GM10847 (cell line): ENCODE data around the gene TBC1D8.

Experiments
- POLR2A ChIP-seq: IDR thresholded peaks from 2 replicates; pipeline ENCODE4 v1.6.1; 2011; ENCODE audit not compliant: insufficient read length; ENCODE audit errors: extremely low read depth

The TBC1D8 gene

DNA sequence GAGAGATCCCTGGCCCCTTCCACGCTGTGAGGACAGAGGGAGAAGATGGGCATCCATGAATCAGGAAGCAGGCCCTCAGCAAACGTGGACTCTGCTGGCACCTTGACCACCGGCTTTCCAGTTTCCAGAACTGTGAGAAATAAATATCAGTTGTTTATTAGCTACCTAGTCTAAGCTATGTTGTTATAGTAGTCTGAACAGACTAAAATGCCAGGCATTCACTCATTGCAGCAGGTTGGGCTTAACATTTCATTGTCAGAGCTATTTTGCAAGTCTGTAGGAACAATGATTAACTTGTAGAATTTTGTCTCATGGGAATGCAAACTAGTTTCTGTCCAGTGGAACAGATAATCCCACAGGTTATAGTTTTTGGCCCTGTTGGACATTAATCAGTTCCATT is 24.8 kb upstream of the TBC1D8 start:
- no peak for TF ChIP-seq POLR2A

DNA sequence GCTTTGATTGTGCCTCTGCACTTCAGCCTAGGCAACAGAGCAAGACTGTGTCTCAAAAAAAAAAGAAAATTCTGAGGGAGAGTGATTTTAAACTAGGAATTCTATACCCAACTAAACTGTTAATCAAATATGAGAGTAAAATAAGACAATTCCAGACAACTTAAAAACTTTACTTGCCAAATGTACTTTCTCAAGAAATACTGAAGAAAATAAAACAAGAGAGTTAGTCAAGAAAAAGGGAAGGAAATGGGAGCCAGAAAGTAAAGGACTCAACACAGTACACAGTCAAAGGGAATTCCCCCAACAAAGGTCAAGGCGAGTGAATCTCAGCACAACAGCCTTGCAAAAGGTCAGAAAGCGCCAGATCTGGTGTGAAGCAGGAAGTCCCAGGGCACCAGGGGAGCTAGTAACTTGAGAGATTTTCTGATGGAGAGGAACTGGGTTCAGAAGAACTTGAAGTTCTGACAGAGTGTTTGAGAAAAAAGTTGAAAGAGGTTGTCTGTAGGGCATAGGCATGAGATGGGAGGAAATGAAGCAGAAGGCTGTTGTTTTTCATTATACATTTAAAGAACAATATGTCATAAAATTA is 22.6 kb upstream of the TBC1D8 start:
- TF ChIP-seq POLR2A = no peak

DNA sequence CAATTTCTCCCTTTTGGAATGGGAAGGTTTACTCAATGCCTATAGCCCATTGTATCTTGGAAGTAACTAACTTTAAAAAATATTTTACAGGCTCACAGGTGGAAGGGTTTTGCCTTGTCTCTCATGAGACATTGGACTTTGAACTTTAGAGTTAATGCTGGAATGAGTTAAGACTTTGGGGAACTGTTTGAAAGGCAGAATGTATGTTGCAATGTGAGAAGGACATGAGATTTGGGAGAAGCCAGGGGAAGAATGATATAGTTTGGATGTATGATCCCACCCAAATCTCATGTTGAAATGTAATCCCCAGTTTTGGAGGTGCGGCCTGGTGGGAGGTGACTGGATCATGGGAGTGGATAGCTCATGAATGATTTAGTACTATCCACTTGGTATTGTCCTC is 17.5 kb upstream of the TBC1D8 start:
- TF ChIP-seq POLR2A = no peak

DNA sequence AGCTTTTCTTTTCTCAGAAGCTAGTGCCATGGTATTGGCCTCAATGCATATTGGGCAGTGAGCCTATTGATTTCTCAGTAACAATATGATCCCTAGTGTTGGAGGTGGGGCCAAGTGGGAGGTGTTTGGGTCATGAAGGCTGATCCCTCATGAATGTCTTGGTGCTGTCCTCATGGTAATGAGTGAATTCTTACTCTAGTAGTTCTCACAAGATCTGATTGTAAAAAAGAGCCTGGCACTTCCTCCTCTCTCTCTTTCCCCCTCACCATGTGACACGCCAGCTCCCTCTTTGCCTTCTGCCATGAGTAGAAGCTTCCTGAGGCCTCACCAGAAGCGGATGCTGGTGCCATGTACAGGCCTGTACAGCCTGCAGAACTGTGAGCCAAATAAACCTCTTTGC is 12.8 kb upstream of the TBC1D8 start:
- TF ChIP-seq POLR2A = no peak

DNA sequence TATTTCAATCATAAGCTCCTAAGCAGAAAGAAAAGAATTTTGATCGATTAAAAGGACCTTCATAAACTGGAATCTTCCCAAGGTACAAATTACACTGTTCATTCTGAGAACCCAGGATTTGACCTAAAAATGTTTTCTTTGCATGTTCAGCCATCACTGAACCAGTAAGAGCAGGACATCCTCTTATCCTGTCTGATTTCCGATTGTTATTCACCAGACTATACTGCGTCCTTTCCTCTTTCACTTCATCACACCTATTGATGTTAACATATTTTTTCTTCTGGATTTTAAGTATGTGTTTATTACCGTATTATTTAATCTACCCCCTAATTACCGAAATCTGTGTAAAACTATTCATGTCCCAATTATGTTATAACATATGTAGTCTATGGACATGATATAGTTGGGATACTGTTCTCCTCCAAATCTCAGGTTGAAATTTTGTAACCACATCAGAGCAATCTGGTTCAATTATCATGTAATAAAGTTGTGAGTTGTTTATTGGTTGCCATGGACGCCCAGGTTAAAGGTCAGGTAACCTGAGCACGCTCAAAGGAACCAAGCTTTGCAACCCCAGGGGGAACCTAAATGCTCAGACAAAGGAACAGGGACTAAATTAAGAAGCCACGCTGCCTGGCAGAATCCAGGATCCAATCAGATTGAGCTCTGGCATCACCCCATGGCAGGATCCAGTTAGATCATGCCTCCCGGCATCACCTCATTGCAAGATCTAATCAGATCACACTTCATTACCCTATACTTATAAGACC is 11.6 kb upstream of the TBC1D8 start:
- no peak for TF ChIP-seq POLR2A

DNA sequence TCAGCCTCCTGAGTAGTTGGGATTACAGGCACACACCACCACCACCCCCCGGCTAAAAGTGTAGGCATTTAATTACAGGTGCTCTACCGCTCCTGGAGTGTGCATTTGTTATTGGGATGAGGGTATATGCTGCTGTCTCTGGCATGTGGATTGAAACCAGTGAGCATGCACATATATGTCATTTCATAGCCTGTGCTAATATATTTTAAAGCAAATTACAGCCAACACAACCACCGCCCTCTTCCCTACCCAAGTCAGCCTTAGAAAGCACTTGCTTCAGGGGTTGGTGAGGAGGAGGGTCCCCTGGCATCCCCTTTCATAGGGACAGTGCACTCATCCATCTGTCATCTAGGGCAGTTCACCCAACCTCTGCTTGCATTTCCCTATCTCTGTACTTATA is 10.5 kb upstream of the TBC1D8 start:
- no peak for TF ChIP-seq POLR2A

DNA sequence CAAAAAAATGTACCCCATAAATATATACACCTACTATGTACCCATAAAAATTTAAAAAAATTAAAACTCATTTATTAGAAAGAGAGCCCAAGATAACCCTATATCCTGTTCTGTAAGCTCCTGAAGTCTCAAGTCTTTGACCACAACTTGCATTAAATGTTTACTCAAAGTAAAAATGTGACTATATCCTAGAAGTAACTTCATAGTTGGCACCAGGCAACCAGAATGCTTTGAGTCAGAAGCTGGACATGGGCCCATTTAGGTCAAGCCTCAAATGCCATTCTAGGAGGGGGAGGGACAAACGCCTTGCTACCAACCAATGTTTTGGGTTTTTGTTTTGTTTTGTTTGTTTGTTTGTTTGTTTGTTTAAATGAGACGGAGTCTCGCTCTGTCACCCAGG is 9.3 kb upstream of the TBC1D8 start:
- TF ChIP-seq POLR2A = no peak

DNA sequence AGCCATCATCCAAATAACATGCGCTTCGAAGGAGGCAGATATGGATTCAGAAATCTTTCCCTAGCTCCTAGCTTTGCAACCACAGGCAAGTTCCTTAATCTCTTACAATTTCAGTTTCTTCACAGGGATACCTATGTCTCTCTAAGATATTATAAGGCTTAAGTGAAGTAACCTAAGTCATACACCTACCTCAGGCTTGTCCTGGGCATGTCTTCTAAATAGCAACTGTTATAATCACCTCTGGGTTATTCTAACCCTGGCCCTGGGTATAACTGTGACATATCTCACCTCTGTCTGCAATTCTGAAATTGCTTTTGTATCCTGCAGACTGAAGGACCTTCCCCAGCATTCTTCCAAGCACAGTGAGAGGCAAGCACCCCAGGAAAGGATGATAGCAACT is 8.3 kb upstream of the TBC1D8 start:
- no peak for TF ChIP-seq POLR2A

DNA sequence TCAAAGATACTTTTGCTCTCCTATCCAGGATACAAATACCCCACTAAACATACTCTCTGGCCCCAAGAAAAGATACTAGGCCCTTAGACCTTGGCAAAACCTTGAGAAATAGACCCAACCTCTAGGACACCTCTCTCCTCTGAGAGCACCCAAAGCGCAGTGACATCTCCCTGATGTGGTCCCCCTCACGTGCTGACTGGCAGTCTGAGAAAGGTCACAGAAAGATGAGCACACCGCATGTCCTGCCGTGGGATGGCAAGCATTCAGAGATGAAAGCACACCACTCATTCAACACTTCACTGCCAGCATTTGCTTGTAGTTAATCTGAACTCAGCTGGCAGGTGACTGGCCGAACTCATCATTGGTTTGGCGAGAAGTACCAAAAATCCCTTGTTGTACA is 6.1 kb upstream of the TBC1D8 start:
- TF ChIP-seq POLR2A = no peak

DNA sequence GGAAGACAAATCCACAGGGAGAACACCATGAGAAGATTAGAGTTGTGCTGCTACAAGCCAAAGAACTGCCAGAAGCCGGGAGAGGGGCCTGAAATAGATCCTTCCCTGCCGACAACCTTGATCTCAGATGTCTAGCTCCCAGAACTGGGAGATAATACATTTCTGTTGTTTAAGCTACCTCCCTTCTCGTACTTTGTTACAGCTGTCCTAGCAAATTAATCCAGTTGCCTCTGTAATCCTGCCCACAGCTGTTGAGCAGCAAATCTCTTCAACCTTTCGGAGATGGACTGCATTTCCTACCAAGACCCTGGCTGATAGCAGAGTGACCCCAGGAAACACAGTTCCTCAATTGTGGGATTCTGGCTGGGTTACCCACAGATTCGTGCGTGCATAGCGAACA is 2.6 kb upstream of the TBC1D8 start:
- TF ChIP-seq POLR2A = no peak

DNA sequence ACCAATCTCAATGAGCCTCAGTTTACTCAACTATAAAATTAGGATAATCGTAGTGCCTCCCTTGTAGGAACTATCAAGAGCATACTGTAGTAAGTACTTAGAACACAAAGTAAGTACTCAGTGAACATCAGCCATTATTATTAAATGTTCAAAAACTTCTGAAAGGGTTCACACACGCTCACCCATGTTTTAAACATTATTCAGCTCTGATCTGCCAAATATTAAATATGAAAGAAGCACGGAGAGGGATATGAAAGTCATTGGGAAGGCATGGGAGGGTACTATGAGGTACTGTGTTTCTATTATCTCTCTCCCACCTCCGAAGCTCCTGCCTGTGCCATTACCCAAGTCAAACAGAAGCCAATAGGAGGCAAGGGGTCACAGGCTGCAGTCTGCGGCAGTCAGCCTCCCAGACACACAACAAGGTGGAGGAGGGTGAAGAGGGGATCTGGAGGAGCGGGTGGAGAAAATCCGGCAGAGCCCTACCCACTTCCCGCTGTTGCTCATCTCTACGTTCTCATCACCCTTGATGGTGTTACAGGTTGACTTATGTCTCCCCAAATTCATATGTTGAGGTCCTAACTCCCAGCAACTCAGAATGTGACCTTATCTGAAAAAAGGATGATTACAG is 2.0 kb upstream of the TBC1D8 start:
- no peak for TF ChIP-seq POLR2A

DNA sequence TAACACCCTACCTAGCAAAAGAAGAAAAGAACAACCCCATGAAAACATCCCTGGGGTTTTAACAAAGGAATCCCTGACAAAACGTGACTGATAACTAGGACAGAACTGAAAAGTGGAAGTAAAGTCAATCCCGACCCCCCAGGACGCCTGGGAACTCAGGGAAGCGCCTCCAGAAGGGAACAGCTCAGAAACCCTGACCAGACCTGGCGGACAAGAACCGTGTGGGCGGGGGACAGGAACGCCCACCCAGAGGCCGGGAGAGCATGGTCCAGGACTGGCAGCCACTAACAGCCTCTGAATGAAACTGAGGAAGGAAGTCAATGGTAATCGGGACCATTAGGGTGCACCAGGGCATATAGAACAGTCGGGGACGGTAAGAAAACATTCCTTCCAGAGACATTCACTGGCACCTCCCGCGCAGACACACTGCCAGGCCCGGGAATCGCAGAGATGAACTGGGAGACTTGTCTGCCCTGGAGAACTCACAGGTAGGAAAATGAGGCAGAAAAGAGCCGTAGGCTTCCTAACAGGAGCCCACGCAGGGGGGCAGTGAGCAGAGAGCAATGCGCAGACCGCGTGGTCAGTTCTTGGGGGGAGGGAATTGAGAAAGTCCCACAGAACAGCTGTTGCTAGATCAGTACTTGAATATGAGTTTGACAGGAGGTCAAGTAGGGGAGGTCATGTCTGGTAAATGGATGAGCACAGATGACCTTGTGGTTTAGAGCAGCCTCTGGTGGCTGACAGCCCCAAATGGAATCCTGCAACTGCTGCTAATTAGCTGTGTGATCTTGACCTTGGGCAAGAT is 1.3 kb upstream of the TBC1D8 start:
- no peak for TF ChIP-seq POLR2A

DNA sequence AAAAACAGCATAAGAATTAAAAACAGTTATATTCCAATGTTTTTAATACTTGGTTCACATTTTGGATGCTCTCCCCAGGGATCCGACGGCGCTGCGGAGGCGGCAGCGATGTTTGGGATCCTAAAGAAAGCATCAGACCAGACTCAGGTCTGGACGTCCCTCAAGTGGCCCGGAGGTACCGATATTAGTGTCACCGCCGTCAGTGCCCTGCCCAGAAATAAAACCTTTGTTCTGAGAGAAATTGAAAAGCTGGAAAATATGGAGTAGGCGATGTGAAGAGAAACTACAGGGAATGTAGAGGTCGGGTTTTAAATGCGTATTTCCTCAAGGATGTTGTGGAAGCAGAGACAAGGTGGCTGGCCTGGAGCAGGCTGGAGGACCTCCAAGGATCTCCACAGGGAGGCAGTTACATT is 683 bp upstream of the TBC1D8 start:
- no peak for TF ChIP-seq POLR2A

DNA sequence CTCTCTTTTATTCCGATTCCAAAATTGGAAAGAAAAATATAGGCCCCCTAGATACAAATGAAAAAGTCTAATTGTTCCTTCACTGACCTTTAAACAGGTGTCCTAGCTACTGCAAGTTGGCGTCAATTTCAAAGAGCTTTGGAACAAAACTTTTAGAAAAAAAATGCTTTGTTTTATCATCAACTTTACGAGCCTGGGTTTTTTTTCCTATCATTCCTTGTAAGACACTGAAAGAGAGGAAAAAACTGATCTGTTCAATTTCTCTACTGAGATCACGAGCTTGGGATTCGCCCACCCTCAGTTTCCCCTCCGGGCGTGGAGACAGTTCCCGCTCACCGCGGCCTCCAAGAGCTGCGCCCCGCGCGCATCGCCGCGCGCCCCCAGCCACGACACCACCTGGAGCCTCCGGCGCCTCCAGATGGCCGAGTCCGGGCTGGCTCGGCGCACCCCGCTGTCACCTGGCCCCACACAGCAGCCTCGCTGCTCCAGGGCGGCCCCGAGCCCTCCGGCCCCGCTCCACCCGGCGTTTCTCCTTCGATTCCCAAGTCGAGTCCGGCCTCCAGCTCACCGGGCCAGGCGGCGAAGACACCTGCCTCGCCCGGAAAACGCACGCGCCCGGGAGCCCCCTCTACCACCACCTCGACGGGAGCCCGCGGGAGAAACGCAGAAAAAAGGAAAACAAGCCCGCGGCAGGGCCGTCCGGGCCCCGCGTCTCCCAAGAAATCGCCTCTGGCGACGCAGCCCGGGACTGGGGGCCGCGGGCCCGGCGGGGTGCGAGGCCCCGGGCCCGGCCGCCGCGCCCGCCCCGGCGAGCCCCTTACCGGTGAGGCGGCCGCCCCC is 656 bp downstream of the TBC1D8 start:
- no peak for TF ChIP-seq POLR2A

DNA sequence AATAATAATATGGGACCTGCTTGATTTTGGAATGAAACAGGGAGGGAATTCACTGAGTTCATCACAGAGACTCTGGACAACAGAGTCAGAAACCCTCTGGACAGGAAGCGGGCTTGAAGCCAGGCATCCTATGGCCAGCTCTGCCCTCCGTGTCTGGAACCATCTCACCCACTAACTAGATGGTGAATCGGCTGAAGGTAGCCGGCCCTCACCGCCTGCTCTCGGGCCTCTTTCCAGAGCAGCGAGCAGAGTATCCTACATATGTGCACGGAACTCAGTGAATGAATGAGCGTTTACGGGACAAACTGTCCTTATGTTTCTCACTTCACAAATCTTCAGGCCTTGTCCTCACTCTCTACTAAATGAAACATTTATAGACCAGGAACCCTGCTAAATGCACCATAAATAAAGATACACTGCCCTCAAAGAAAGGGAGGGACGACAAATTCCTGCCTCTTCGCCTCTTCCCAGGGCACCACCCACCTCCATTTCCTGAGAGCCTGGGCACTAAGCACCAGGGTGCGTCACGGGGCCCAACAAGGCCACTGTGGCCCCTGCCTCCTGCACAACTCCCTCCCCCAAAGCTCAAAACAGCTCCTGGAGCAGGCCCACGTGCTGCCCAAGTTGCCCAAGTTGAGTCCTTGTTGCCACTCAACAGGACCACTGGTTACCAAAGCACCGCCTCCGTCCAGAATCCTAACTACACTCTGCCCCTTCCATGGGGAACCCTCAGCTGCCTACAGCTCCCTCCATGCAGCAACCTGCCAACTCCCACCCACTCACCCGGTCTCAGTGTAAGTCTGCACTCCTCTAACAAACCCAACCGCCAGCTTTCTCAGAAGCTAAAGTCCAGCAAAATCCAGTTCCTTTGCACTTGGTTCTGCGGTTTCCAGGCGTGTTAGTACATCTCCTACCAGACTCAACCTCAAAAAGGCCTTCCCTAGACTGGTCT is 1.7 kb downstream of the TBC1D8 start:
- TF ChIP-seq POLR2A = no peak
